ENCODE data around the gene IHH. TPM values are rescaled to one million over a fixed set of nuclear protein-coding genes. Genes with fewer than 3 reads are reported as not detected.

Gene IHH
- total RNA-seq, 1 experiment from 2014 or later = 0.11 TPM

DNA sequence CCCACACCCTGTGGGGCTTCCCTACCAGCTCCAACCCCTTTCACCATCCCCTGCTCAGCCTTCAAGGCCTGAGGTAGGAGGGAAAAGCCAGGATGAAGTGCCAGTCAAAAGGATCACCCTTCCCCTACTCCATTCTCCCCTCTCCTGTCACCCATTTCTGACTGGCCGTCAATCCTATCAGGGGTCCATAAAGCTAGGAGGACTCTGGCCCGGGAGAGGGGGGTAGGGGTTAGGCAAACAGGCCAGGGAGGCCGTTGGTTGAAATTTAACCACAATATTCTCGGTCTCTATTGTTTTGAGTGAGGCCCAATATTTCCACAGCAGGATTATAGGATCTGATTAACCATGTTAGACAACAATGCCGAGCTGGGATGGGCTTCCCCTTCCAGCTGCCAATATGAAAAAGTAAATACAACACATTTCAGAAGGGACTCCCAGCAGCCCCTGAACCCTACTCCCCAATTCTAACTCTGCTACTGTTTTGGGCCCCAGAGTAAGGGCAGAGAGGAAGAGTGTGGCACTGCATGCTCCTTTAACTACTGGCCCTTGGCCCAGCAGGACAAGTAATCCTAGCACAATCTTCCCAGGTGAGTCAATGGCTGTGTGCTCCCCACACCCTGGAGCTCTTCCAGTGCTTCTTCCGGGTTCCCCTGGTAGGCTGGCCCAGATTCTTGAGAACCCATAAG, 10.6 kb upstream of the IHH start:
- H3K27ac Mint-ChIP-seq = no peak overlapping the region
- no peaks in the 10 kb centered on the region; the same call in 1 of the 2 replicates for H3K27me3 Mint-ChIP-seq (ENCODE audit: low read depth)
- no peaks in the 10 kb centered on the region for H3K36me3 Mint-ChIP-seq
- ChIA-PET CTCF (interaction anchor here (0.6 to 6.0 kb wide), 9 partner anchors 12 to 426 kb away, joined by 3 to 87 read pairs (median 21); partner anchors contain the start of gene IHH), POLR2A (no interaction called here)
- H3K9me3 Mint-ChIP-seq = no peaks in the 10 kb centered on the region
- no peak for DNase-seq (ENCODE audit: low spot score)
- no peak for ATAC-seq
- TF ChIP-seq GABPB1 (CRISPR knock-in tag; IDR thresholded peaks at IDR 0.05) = 0 out of 2 replicates have a peak, but pooled peaks have one; percentile 10
- no peak for TF ChIP-seq ZBTB21 (CRISPR knock-in tag; IDR thresholded peaks at IDR 0.05; ENCODE audit: borderline replicate concordance)
- H3K4me3 Mint-ChIP-seq = no peak overlapping the region
- H3K4me1 Mint-ChIP-seq = peaks cover 6% of the 10 kb centered on the region

DNA sequence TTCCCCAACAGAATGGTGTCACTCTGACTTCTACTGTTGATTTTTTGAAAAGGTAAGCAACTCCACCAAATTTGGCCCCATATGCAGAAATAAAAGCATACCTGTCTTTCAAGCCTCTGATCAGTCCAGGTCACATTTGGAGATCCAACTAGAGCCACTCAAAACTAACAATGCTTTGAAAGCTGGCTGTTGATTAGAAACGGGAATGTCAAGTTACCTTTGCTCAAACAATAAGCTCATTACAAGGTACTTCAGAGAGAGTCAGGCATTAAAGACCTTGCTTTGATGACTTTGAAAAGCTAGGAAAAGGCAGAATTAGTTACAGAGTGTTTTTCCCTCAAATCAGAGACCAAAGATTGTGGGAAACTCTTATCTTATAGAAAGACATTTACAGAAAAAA, 4.8 kb upstream of the IHH start:
- ATAC-seq = no peak
- no peak for DNase-seq (ENCODE audit: low spot score)
- TF ChIP-seq TP53 (CRISPR knock-in tag; IDR thresholded peaks at IDR 0.05) = no peak
- TF ChIP-seq, protein P1, sequence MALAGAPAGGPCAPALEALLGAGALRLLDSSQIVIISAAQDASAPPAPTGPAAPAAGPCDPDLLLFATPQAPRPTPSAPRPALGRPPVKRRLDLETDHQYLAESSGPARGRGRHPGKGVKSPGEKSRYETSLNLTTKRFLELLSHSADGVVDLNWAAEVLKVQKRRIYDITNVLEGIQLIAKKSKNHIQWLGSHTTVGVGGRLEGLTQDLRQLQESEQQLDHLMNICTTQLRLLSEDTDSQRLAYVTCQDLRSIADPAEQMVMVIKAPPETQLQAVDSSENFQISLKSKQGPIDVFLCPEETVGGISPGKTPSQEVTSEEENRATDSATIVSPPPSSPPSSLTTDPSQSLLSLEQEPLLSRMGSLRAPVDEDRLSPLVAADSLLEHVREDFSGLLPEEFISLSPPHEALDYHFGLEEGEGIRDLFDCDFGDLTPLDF (CRISPR knock-in tag; IDR thresholded peaks at IDR 0.05) = no peak
- TF ChIP-seq SOX15 (CRISPR knock-in tag; IDR thresholded peaks at IDR 0.05) = no peak
- no peak for TF ChIP-seq TCF7 (CRISPR knock-in tag; IDR thresholded peaks at IDR 0.05; ENCODE audit: low read depth)
- TF ChIP-seq, protein P2, sequence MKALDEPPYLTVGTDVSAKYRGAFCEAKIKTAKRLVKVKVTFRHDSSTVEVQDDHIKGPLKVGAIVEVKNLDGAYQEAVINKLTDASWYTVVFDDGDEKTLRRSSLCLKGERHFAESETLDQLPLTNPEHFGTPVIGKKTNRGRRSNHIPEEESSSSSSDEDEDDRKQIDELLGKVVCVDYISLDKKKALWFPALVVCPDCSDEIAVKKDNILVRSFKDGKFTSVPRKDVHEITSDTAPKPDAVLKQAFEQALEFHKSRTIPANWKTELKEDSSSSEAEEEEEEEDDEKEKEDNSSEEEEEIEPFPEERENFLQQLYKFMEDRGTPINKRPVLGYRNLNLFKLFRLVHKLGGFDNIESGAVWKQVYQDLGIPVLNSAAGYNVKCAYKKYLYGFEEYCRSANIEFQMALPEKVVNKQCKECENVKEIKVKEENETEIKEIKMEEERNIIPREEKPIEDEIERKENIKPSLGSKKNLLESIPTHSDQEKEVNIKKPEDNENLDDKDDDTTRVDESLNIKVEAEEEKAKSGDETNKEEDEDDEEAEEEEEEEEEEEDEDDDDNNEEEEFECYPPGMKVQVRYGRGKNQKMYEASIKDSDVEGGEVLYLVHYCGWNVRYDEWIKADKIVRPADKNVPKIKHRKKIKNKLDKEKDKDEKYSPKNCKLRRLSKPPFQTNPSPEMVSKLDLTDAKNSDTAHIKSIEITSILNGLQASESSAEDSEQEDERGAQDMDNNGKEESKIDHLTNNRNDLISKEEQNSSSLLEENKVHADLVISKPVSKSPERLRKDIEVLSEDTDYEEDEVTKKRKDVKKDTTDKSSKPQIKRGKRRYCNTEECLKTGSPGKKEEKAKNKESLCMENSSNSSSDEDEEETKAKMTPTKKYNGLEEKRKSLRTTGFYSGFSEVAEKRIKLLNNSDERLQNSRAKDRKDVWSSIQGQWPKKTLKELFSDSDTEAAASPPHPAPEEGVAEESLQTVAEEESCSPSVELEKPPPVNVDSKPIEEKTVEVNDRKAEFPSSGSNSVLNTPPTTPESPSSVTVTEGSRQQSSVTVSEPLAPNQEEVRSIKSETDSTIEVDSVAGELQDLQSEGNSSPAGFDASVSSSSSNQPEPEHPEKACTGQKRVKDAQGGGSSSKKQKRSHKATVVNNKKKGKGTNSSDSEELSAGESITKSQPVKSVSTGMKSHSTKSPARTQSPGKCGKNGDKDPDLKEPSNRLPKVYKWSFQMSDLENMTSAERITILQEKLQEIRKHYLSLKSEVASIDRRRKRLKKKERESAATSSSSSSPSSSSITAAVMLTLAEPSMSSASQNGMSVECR (CRISPR knock-in tag; IDR thresholded peaks at IDR 0.05; ENCODE audit: borderline replicate concordance) = no peak
- TF ChIP-seq FOXK1 (CRISPR knock-in tag; IDR thresholded peaks at IDR 0.05) = no peak
- TF ChIP-seq NFE2L1 (CRISPR knock-in tag; IDR thresholded peaks at IDR 0.05) = no peak
- no peak for TF ChIP-seq JAZF1 (CRISPR knock-in tag; IDR thresholded peaks at IDR 0.05)
- TF ChIP-seq, protein P3, sequence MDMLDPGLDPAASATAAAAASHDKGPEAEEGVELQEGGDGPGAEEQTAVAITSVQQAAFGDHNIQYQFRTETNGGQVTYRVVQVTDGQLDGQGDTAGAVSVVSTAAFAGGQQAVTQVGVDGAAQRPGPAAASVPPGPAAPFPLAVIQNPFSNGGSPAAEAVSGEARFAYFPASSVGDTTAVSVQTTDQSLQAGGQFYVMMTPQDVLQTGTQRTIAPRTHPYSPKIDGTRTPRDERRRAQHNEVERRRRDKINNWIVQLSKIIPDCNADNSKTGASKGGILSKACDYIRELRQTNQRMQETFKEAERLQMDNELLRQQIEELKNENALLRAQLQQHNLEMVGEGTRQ (CRISPR knock-in tag; IDR thresholded peaks at IDR 0.05) = no peak
- no peak for TF ChIP-seq HMGA2 (CRISPR knock-in tag; IDR thresholded peaks at IDR 0.05)
- no peak for TF ChIP-seq ZNF219 (CRISPR knock-in tag; IDR thresholded peaks at IDR 0.05; ENCODE audit: borderline replicate concordance)
- TF ChIP-seq, protein P4, sequence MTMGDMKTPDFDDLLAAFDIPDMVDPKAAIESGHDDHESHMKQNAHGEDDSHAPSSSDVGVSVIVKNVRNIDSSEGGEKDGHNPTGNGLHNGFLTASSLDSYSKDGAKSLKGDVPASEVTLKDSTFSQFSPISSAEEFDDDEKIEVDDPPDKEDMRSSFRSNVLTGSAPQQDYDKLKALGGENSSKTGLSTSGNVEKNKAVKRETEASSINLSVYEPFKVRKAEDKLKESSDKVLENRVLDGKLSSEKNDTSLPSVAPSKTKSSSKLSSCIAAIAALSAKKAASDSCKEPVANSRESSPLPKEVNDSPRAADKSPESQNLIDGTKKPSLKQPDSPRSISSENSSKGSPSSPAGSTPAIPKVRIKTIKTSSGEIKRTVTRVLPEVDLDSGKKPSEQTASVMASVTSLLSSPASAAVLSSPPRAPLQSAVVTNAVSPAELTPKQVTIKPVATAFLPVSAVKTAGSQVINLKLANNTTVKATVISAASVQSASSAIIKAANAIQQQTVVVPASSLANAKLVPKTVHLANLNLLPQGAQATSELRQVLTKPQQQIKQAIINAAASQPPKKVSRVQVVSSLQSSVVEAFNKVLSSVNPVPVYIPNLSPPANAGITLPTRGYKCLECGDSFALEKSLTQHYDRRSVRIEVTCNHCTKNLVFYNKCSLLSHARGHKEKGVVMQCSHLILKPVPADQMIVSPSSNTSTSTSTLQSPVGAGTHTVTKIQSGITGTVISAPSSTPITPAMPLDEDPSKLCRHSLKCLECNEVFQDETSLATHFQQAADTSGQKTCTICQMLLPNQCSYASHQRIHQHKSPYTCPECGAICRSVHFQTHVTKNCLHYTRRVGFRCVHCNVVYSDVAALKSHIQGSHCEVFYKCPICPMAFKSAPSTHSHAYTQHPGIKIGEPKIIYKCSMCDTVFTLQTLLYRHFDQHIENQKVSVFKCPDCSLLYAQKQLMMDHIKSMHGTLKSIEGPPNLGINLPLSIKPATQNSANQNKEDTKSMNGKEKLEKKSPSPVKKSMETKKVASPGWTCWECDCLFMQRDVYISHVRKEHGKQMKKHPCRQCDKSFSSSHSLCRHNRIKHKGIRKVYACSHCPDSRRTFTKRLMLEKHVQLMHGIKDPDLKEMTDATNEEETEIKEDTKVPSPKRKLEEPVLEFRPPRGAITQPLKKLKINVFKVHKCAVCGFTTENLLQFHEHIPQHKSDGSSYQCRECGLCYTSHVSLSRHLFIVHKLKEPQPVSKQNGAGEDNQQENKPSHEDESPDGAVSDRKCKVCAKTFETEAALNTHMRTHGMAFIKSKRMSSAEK (CRISPR knock-in tag; IDR thresholded peaks at IDR 0.05; ENCODE audit: borderline replicate concordance) = no peak
- no peak for TF ChIP-seq MXD4 (CRISPR knock-in tag; IDR thresholded peaks at IDR 0.05; ENCODE audit: borderline replicate concordance)
- no peak for TF ChIP-seq NR2C2 (CRISPR knock-in tag; IDR thresholded peaks at IDR 0.05)
- no peaks in the 10 kb centered on the region for H3K9me3 Mint-ChIP-seq
- peaks cover 20% of the 10 kb centered on the region for H3K4me1 Mint-ChIP-seq
- no peak overlapping the region for H3K27ac Mint-ChIP-seq
- ChIA-PET CTCF (interaction anchor here (0.5 to 3.8 kb wide), 6 partner anchors 8 to 213 kb away, joined by 3 to 21 read pairs (median 6); no protein-coding TSS in a partner anchor), POLR2A (no interaction called here)
- H3K27me3 Mint-ChIP-seq (ENCODE audit: low read depth) = peaks cover 48% of the 10 kb centered on the region
- no peaks in the 10 kb centered on the region for H3K36me3 Mint-ChIP-seq
- H3K4me3 Mint-ChIP-seq = no peak overlapping the region
